BE2C (cell line): ENCODE measurements around the gene TPPP2.

Experiments used
- DNase-seq: peaks from one replicate; pipeline ENCODE4 v3.0.0-alpha.2; 2020
- H3K27me3 ChIP-seq: fragments of 250-450 bp; sonication (Bioruptor Pico); 2 replicates; pipeline ENCODE4 v1.5.1; 2020; ENCODE audit warnings: mild to moderate bottlenecking
- H3K36me3 ChIP-seq: fragments of 250-450 bp; sonication (Bioruptor Pico); 2 replicates; pipeline ENCODE4 v1.5.1; 2020; ENCODE audit warnings: mild to moderate bottlenecking
- H3K4me1 ChIP-seq: fragments of 250-450 bp; sonication (Bioruptor Pico); 2 replicates; pipeline ENCODE4 v1.5.1; 2020
- H3K4me3 ChIP-seq: 2 replicates; pipeline ENCODE4 v1.5.1; 2011; ENCODE audit warnings: low read depth, low read length
- H3K9me3 ChIP-seq: fragments of 250-450 bp; sonication (Bioruptor Pico); 2 replicates; pipeline ENCODE4 v1.5.1; 2020
- TF ChIP-seq, protein P1 (sequence below): IDR thresholded peaks from 2 replicates; pipeline ENCODE4 v1.5.1; 2012; ENCODE audit warnings: mild to moderate bottlenecking, low read depth, low read length

TPPP2 gene

DNA sequence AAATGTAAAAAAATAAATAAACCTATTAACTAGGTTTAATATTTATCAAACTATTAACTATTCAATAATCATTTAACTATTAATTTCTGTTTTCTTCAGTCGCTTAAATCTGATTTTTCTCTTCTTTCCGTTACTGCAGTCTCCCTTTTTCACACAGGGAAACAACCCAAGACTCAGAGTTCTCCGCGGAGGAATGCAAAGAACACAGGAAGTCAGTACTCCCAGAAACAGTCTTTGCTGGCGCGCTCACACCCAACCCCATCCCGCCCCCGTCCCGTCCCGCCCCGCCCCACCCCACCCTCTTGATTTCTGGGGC is 40.6 kb upstream of the TPPP2 start:
- peak overlapping the region; percentile 90 for H3K4me3 ChIP-seq

DNA sequence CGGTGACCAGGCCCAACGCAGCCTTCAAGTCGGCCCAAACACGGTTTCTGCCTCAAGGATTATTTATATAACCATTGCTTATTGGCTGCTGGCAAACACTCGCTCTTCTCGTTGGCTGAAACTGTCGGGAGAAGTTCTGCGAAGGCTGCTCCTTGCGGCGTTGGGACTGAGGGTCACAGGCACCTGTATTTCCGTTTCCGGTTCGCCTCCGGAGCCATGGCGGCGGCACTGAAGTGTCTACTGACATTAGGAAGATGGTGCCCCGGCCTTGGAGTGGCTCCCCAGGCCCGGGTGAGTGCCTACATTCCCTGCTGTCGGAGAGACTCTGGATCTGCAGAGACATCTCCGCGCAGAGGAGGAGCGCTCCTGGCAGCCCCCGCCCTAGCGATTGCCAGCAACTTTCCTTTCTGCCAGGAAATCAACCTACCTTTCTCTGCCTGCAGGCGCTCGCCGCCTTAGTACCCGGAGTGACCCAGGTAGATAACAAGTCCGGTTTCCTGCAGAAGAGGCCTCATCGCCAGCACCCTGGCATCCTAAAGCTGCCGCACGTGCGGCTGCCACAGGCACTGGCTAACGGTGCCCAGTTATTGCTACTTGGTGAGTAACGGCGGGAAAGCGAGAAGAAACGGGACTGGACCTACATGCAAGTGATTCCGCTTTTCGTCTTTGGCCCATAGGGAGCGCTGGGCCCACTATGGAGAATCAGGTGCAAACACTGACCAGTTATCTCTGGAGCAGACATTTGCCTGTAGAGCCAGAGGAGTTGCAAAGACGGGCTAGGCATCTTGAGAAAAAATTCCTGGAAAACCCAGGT is 40.0 kb upstream of the TPPP2 start, which contains the start of gene METTL17:
Gene METTL17, plus strand, starts transcription at position 194 of the 814 bp plus-strand sequence. Its CDS starts 23 bp downstream, at position 217.
- Histone ChIP-seq H3K27me3 (no peaks in the 10 kb centered on the region), H3K4me1 (no peaks in the 10 kb centered on the region), H3K4me3 (peak within 1 kb of the TSS; percentile 90), H3K36me3 (peaks cover 27% of the 10 kb centered on the region), H3K9me3 (no peaks in the 10 kb centered on the region)
- peak; percentile 91 for DNase-seq
- TF ChIP-seq, protein P1, sequence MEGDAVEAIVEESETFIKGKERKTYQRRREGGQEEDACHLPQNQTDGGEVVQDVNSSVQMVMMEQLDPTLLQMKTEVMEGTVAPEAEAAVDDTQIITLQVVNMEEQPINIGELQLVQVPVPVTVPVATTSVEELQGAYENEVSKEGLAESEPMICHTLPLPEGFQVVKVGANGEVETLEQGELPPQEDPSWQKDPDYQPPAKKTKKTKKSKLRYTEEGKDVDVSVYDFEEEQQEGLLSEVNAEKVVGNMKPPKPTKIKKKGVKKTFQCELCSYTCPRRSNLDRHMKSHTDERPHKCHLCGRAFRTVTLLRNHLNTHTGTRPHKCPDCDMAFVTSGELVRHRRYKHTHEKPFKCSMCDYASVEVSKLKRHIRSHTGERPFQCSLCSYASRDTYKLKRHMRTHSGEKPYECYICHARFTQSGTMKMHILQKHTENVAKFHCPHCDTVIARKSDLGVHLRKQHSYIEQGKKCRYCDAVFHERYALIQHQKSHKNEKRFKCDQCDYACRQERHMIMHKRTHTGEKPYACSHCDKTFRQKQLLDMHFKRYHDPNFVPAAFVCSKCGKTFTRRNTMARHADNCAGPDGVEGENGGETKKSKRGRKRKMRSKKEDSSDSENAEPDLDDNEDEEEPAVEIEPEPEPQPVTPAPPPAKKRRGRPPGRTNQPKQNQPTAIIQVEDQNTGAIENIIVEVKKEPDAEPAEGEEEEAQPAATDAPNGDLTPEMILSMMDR, result peak; percentile 61

More for the DNA sequence above, 40.6 kb upstream of the TPPP2 start:
- Histone ChIP-seq H3K9me3 (no peaks in the 10 kb centered on the region), H3K36me3 (peaks cover 21% of the 10 kb centered on the region), H3K4me1 (no peaks in the 10 kb centered on the region), H3K27me3 (no peaks in the 10 kb centered on the region)
- no peak for DNase-seq
- TF ChIP-seq, protein P1, result no peak

DNA sequence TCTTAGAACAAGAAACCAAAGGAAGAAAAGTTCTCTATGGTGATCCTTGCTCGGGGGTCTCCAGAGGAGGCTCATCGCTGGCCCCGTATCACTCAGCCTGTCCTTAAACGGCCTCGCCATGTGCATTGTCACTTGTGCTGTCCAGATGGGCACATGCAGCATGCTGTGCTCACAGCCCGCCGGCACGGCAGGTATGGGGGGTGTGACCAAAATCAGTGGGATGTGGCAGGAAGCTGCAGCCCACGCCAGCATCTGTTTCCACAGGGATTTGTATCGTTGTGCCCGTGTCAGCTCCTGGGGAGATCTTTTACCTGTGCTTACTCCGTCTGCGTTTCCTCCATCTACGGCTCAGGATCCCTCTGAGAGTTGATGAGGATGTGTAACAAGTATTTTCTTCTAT is 33.5 kb upstream of the TPPP2 start:
- Histone ChIP-seq H3K4me3 (no peak overlapping the region), H3K4me1 (peaks cover 5% of the 10 kb centered on the region), H3K36me3 (peaks cover 40% of the 10 kb centered on the region), H3K27me3 (no peaks in the 10 kb centered on the region), H3K9me3 (no peaks in the 10 kb centered on the region)
- no peak for DNase-seq
- TF ChIP-seq, protein P1, result no peak

DNA sequence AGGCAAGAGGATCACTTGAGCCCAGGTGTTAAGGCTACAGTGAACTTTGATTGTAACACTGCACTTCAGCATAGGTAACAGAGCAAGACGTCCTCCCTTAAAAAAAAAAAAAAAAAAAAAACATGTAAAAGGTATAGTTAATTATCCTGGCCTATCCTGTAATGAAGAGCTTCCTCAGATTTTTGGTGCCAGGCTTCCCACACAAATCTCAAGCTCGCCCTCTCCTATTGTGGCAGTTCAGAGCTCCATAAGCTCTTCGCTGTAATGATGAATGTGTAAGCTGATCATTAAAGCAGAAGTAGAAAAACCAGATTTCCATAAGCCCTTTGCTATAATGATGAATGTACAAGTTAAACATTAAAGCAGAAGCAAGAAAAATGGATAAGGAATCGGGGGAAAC is 32.9 kb upstream of the TPPP2 start:
- DNase-seq, result no peak
- Histone ChIP-seq H3K27me3 (no peaks in the 10 kb centered on the region), H3K4me1 (peaks cover 5% of the 10 kb centered on the region), H3K4me3 (no peak overlapping the region), H3K36me3 (peaks cover 34% of the 10 kb centered on the region), H3K9me3 (no peaks in the 10 kb centered on the region)
- TF ChIP-seq, protein P1, result no peak

DNA sequence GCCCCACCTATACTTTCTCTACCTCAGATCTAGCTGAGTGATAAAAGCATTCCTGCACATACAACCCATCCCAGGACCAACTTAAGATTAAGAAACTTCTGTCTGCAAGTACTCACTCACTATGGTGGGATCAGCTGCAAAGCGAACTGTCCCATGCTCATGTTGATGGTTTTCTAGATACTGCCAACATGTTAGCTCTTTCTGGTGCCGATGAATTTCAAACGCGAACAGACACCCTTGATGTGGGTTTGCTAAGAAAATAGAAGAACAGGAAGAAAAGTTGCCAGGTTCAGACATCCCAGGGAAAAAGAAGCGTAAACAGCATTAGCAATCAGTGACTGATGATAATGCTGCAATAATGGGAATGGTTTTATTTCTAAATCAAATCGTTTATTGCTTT is 32.5 kb upstream of the TPPP2 start:
- Histone ChIP-seq H3K9me3 (no peaks in the 10 kb centered on the region), H3K27me3 (no peaks in the 10 kb centered on the region), H3K4me1 (peaks cover 5% of the 10 kb centered on the region), H3K36me3 (peaks cover 30% of the 10 kb centered on the region), H3K4me3 (no peak overlapping the region)
- no peak for DNase-seq
- TF ChIP-seq, protein P1, result no peak

DNA sequence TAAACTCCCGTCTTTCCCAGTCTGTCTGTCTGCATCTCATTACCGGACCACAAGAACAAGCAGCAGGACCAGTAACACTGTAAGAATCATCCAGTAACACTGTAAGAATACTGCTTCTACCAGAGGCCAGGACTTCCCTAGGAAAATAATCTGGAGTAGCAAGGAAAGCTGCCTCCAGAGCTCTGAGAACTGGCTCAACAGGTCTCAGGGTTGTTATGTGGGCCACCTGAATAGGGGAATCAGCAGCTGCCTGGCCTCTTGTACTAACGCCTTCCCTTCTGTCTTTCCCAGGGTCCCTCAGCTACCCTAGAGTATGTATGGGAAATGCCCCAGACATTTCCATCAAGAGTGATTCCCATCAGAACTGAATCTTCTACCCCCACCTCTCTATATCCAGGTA is 31.9 kb upstream of the TPPP2 start:
- no peak overlapping the region for H3K4me3 ChIP-seq
- no peak for DNase-seq
- peaks cover 11% of the 10 kb centered on the region for H3K4me1 ChIP-seq
- no peaks in the 10 kb centered on the region for H3K27me3 ChIP-seq
- TF ChIP-seq, protein P1, result no peak
- H3K36me3 ChIP-seq, result peaks cover 24% of the 10 kb centered on the region
- H3K9me3 ChIP-seq, result no peaks in the 10 kb centered on the region
